CD8-positive, alpha-beta memory T cell (primary cell): ENCODE results near the gene ITGA6. TPM values are rescaled to one million over a fixed set of nuclear protein-coding genes. Genes with fewer than 3 reads are reported as not detected.

Source experiments
- CTCF ChIA-PET: fragments of 350-600 bp; sonication (Branson Sonifier 250); formaldehyde crosslinking; loops from one replicate; lab custom pipeline; 2021; ENCODE audit warnings: antibody characterized with exemption; lab: Charles Lee
- POLR2A ChIA-PET: fragments of 350-600 bp; sonication (Branson Sonifier 250); formaldehyde crosslinking; loops from one replicate; lab custom pipeline; 2021; ENCODE audit warnings: antibody characterized with exemption; lab: Charles Lee
- DNase-seq, 5 donors: peaks; one replicate each; pipeline versions ENCODE4 v3.0.0 to v3.0.0-alpha.2; 2020 to 2022; ENCODE audit warnings: mixed read lengths in 1 of 5
- H3K27ac ChIP-seq: one replicate; pipeline ENCODE4 v1.7.0; 2013; ENCODE audit warnings: low read depth, mild to moderate bottlenecking, low read length, moderate library complexity
- H3K27me3 ChIP-seq: 2 replicates; pipeline ENCODE4 v1.7.0; 2013; ENCODE audit warnings: low read length, mild to moderate bottlenecking; ENCODE audit not compliant: insufficient read depth, poor library complexity, severe bottlenecking
- H3K36me3 ChIP-seq: 2 replicates; pipeline ENCODE4 v1.7.0; 2013; ENCODE audit warnings: mild to moderate bottlenecking, low read length, moderate library complexity; ENCODE audit not compliant: insufficient read depth
- H3K4me1 ChIP-seq: 2 replicates; pipeline ENCODE4 v1.7.0; 2013; ENCODE audit warnings: mild to moderate bottlenecking, low read length, moderate library complexity; ENCODE audit not compliant: insufficient read depth
- H3K4me3 ChIP-seq: 2 replicates; pipeline ENCODE4 v1.7.0; 2013; ENCODE audit warnings: mild to moderate bottlenecking, low read length
- H3K9me3 ChIP-seq: 2 replicates; pipeline ENCODE4 v1.7.0; 2013; ENCODE audit warnings: mild to moderate bottlenecking, low read length
- H3K27ac Mint-ChIP-seq, 8 donors: one replicate each; pipeline ENCODE4 v1.8.0; 2020 to 2021; ENCODE audit warnings: mixed read lengths in 8 of 8, mild to moderate bottlenecking in 6 of 8, inconsistent platforms in 3 of 8, moderate library complexity in 3 of 8
- H3K27me3 Mint-ChIP-seq, 2 donors: one replicate each; pipeline ENCODE4 v1.8.0; 2020 to 2021; ENCODE audit warnings: mixed read lengths in 2 of 2, mild to moderate bottlenecking in 1 of 2, moderate library complexity in 1 of 2
- H3K36me3 Mint-ChIP-seq, 3 donors: one replicate each; pipeline ENCODE4 v1.8.0; 2020 to 2021; ENCODE audit warnings: mixed read lengths in 3 of 3, inconsistent platforms in 1 of 3, mild to moderate bottlenecking in 1 of 3
- H3K4me1 Mint-ChIP-seq, 3 donors: one replicate each; pipeline ENCODE4 v1.8.0; 2020 to 2021; ENCODE audit warnings: mixed read lengths in 3 of 3, inconsistent platforms in 1 of 3, mild to moderate bottlenecking in 1 of 3
- H3K4me3 Mint-ChIP-seq, 7 donors: one replicate each; pipeline ENCODE4 v1.8.0; 2020 to 2021; ENCODE audit warnings: mixed read lengths in 7 of 7, mild to moderate bottlenecking in 6 of 7, moderate library complexity in 4 of 7, inconsistent platforms in 2 of 7
- H3K9me3 Mint-ChIP-seq, 5 donors: one replicate each; pipeline ENCODE4 v1.8.0; 2020 to 2022; ENCODE audit warnings: mixed read lengths in 5 of 5, mild to moderate bottlenecking in 3 of 5, moderate library complexity in 2 of 5, inconsistent platforms in 1 of 5
- polyA plus RNA-seq: library from polyadenylated mRNA; unstranded; fragments of 300-500 nt; fragmentation: Illumina TruSeq; gene quantifications from one replicate; pipeline ENCODE4 v1.2.3, GENCODE V29; 2021
- total RNA-seq, 2 experiments: library from RNA; stranded (reverse); gene quantifications; one replicate each; pipeline ENCODE4 v1.2.3, GENCODE V29; 2021

ITGA6 gene
- total and polyA plus RNA-seq, 3 experiments from 2014 or later, result 8.0 to 39.4 (median 9.0) TPM

DNA sequence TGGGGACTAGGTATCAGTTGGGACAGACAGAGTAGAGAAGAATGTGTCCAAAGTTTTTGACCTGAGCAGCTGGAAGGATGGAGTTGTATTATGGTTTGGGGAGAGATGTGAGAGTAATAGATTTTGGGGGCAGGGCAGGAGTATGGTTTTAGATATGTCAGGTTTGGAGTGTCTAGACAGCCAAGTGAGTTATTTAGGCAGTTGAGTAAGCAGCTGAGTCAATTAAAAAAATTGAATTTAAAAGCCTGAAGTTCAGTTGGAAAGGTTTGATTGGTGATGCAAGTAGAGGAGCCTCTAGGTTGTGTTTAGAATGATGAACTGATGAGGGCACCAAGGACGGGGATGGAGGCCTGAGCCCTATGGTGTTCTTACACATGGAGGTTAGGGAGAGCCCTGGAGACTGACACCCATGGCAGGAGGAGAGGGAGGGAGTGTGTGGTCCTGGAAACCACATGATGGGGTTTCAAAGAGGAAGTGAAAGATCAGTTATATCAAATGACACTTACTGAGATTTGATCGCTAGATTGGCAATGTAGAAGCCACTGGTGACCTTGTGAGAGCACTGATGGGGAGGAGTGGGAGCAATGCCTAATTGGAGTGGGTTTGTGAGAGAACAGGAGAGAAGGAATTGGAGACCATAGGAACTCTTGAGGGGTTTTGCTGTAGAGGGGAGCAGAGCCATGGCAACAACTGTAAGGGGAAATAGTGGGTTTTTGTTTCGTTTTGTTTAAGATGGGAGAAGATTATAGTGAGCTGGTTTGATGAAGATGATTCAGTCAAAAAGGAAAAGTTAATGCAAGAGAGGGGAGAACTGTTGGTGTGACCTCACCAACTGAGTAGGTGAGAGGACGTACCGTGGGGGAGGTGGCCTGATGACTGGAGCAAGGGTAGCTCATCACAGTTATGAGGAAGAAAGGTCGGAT is 10.3 kb downstream of the ITGA6 start:
- H3K27me3 ChIP-seq, result no peaks in the 10 kb centered on the region
- H3K27me3 Mint-ChIP-seq, result peaks cover 0 to 5% of the 10 kb centered on the region in 2 donors
- no peak overlapping the region for H3K4me3 Mint-ChIP-seq
- H3K36me3 Mint-ChIP-seq, result peaks cover 0 to 2% (median 0%) of the 10 kb centered on the region in 3 donors
- no peak overlapping the region for H3K27ac ChIP-seq
- peak in 4 of 5 donors; percentile 13 to 68 (median 41) for DNase-seq
- peak overlapping the region; percentile 55 for H3K4me3 ChIP-seq
- POLR2A ChIA-PET, result interaction anchor here (1.0 to 3.9 kb wide), 2 partner anchors 23 to 24 kb away, joined by 4 to 30 read pairs; no protein-coding TSS in a partner anchor
- H3K4me1 Mint-ChIP-seq, result peaks cover 0 to 64% (median 23%) of the 10 kb centered on the region in 3 donors
- H3K27ac Mint-ChIP-seq, result no peak overlapping the region
- H3K9me3 Mint-ChIP-seq, result no peaks in the 10 kb centered on the region
- H3K4me1 ChIP-seq, result peaks cover 98% of the 10 kb centered on the region
- H3K9me3 ChIP-seq, result no peaks in the 10 kb centered on the region
- H3K36me3 ChIP-seq, result no peaks in the 10 kb centered on the region
- CTCF ChIA-PET, result interaction anchor here (2.1 to 29.5 kb wide), 3 partner anchors 9 to 23 kb away, joined by 4 to 582 read pairs (median 51); partner anchors contain the start of gene ITGA6

- Mint-ChIP-seq H3K27me3 (peaks cover 0 to 5% of the 10 kb centered on the region in 2 donors), H3K9me3 (no peaks in the 10 kb centered on the region), H3K27ac (peak overlapping the region in 7 of 8 donors; percentile 15 to 75 (median 67)), H3K4me1 (peaks cover 0 to 62% (median 32%) of the 10 kb centered on the region in 3 donors), H3K4me3 (peak overlapping the region in 3 of 7 donors; percentile 7 to 43 (median 22)), H3K36me3 (peaks cover 0 to 3% (median 2%) of the 10 kb centered on the region in 3 donors)
- H3K9me3 ChIP-seq, result no peaks in the 10 kb centered on the region
- H3K4me3 ChIP-seq, result peak overlapping the region; percentile 12
- DNase-seq, result no peak
- POLR2A ChIA-PET, result no interaction called here
- no peaks in the 10 kb centered on the region for H3K27me3 ChIP-seq
- no peaks in the 10 kb centered on the region for H3K36me3 ChIP-seq
- H3K4me1 ChIP-seq, result peaks cover 94% of the 10 kb centered on the region
- no peak overlapping the region for H3K27ac ChIP-seq
- CTCF ChIA-PET, result interaction anchor here (2.1 to 29.5 kb wide), 3 partner anchors 9 to 22 kb away, joined by 4 to 582 read pairs (median 51); partner anchors contain the start of gene ITGA6
Observed at GRCh38 chr2:172438741-172439508, 11.5 kb downstream of the ITGA6 start.

DNA sequence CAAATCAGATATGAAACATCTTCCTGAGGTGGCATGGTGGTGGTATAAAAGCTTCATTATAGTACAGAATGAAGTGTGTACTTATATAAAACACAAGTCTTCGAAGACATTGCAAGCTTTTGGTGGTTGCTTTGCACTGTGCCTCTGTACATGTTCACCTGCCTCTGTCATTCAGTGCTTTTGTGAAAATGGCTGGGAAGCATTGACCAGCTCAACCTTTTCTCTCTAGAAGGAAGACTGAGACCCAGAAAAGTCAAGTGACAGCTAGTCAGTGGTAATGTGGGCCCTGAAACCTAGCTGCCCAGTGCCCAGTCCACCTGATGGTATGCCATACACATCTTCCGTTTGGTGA is 12.1 kb downstream of the ITGA6 start:
- ChIA-PET CTCF (interaction anchor here (2.1 to 29.5 kb wide), 3 partner anchors 8 to 22 kb away, joined by 4 to 582 read pairs (median 51); partner anchors contain the start of gene ITGA6), POLR2A (interaction anchor here (3.7 kb wide), 1 partner anchor 12 kb away, joined by 21 read pairs; the partner anchor contains the start of gene ITGA6)
- DNase-seq, result no peak
- H3K36me3 Mint-ChIP-seq, result peaks cover 0 to 4% (median 2%) of the 10 kb centered on the region in 3 donors
- peak overlapping the region in 4 of 8 donors; percentile 15 to 73 (median 53) for H3K27ac Mint-ChIP-seq
- H3K4me1 Mint-ChIP-seq, result peaks cover 0 to 59% (median 32%) of the 10 kb centered on the region in 3 donors
- Histone ChIP-seq H3K27ac (no peak overlapping the region), H3K36me3 (no peaks in the 10 kb centered on the region), H3K27me3 (no peaks in the 10 kb centered on the region), H3K4me3 (no peak overlapping the region), H3K4me1 (peaks cover 89% of the 10 kb centered on the region), H3K9me3 (no peaks in the 10 kb centered on the region)
- H3K9me3 Mint-ChIP-seq, result no peaks in the 10 kb centered on the region
- peaks cover 0 to 5% of the 10 kb centered on the region in 2 donors for H3K27me3 Mint-ChIP-seq
- H3K4me3 Mint-ChIP-seq, result peak overlapping the region in 2 of 7 donors; percentile 12 to 22

- H3K4me3 Mint-ChIP-seq, result peak overlapping the region in 1 of 7 donors; percentile 12
- peaks cover 0 to 54% (median 32%) of the 10 kb centered on the region in 3 donors for H3K4me1 Mint-ChIP-seq
- Histone ChIP-seq H3K27ac (no peak overlapping the region), H3K27me3 (no peaks in the 10 kb centered on the region), H3K4me3 (no peak overlapping the region), H3K4me1 (peaks cover 84% of the 10 kb centered on the region), H3K9me3 (no peaks in the 10 kb centered on the region), H3K36me3 (no peaks in the 10 kb centered on the region)
- no peak for DNase-seq
- ChIA-PET CTCF (interaction anchor here (2.1 to 29.5 kb wide), 3 partner anchors 8 to 21 kb away, joined by 4 to 582 read pairs (median 51); partner anchors contain the start of gene ITGA6), POLR2A (interaction anchor here (1.3 to 3.7 kb wide), 2 partner anchors 13 to 25 kb away, joined by 3 to 21 read pairs; partner anchors contain the start of gene ITGA6)
- peaks cover 0 to 2% of the 10 kb centered on the region in 2 donors for H3K27me3 Mint-ChIP-seq
- no peaks in the 10 kb centered on the region for H3K9me3 Mint-ChIP-seq
- peak overlapping the region in 4 of 8 donors; percentile 15 to 73 (median 53) for H3K27ac Mint-ChIP-seq
- H3K36me3 Mint-ChIP-seq, result peaks cover 0 to 5% (median under 1%) of the 10 kb centered on the region in 3 donors
Observed at GRCh38 chr2:172439911-172440310, 12.5 kb downstream of the ITGA6 start.

- peak overlapping the region; percentile 13 to 88 (median 77) for H3K4me3 Mint-ChIP-seq
- no peak overlapping the region for H3K27ac ChIP-seq
- peaks cover 0 to 5% (median 2%) of the 10 kb centered on the region in 3 donors for H3K36me3 Mint-ChIP-seq
- ChIA-PET CTCF (interaction anchor here (1.4 to 29.5 kb wide), 4 partner anchors 9 to 269 kb away, joined by 3 to 582 read pairs (median 28); partner anchors contain the start of gene ITGA6), POLR2A (interaction anchor here (0.6 to 3.7 kb wide), 4 partner anchors 14 to 263 kb away, joined by 3 to 21 read pairs (median 4); partner anchors contain the start of gene ITGA6)
- H3K27me3 ChIP-seq, result no peaks in the 10 kb centered on the region
- peak overlapping the region in 4 of 8 donors; percentile 6 to 59 (median 24) for H3K27ac Mint-ChIP-seq
- H3K9me3 ChIP-seq, result no peaks in the 10 kb centered on the region
- no peak for DNase-seq
- H3K9me3 Mint-ChIP-seq, result no peaks in the 10 kb centered on the region
- peaks cover 3 to 53% (median 35%) of the 10 kb centered on the region in 3 donors for H3K4me1 Mint-ChIP-seq
- H3K27me3 Mint-ChIP-seq, result no peaks in the 10 kb centered on the region
- peaks cover 79% of the 10 kb centered on the region for H3K4me1 ChIP-seq
- no peaks in the 10 kb centered on the region for H3K36me3 ChIP-seq
- H3K4me3 ChIP-seq, result no peak overlapping the region
Observed at GRCh38 chr2:172440795-172441194, 13.4 kb downstream of the ITGA6 start.

- DNase-seq, result peak in 2 of 5 donors; percentile 60 to 61
- peaks cover 0 to 5% (median 2%) of the 10 kb centered on the region in 3 donors for H3K36me3 Mint-ChIP-seq
- H3K9me3 ChIP-seq, result no peaks in the 10 kb centered on the region
- POLR2A ChIA-PET, result interaction anchor here (1.1 to 3.7 kb wide), 2 partner anchors 15 to 20 kb away, joined by 3 to 21 read pairs; partner anchors contain the start of gene ITGA6
- H3K4me3 Mint-ChIP-seq, result peak overlapping the region; percentile 69 to 88 (median 78)
- H3K36me3 ChIP-seq, result no peaks in the 10 kb centered on the region
- H3K27me3 Mint-ChIP-seq, result no peaks in the 10 kb centered on the region
- peak overlapping the region; percentile 38 to 75 (median 68) for H3K27ac Mint-ChIP-seq
- peak overlapping the region; percentile 29 for H3K4me3 ChIP-seq
- peaks cover 15 to 57% (median 45%) of the 10 kb centered on the region in 3 donors for H3K4me1 Mint-ChIP-seq
- CTCF ChIA-PET, result interaction anchor here (0.9 to 29.5 kb wide), 5 partner anchors 9 to 19 kb away, joined by 3 to 582 read pairs (median 5); partner anchors contain the start of gene ITGA6
- H3K4me1 ChIP-seq, result peaks cover 73% of the 10 kb centered on the region
- no peak overlapping the region for H3K27ac ChIP-seq
- no peaks in the 10 kb centered on the region for H3K9me3 Mint-ChIP-seq
- no peaks in the 10 kb centered on the region for H3K27me3 ChIP-seq
Observed at GRCh38 chr2:172442072-172442895, 14.9 kb downstream of the ITGA6 start.
